Measurements from ENCODE around the gene TM9SF2. TPM values are rescaled to one million over a fixed set of nuclear protein-coding genes. Genes with fewer than 3 reads are reported as not detected.

The TM9SF2 gene
- polyA plus RNA-seq, 2 of the 4 experiments (the other 2 are of a cell fraction): 58.8 to 114 TPM

DNA sequence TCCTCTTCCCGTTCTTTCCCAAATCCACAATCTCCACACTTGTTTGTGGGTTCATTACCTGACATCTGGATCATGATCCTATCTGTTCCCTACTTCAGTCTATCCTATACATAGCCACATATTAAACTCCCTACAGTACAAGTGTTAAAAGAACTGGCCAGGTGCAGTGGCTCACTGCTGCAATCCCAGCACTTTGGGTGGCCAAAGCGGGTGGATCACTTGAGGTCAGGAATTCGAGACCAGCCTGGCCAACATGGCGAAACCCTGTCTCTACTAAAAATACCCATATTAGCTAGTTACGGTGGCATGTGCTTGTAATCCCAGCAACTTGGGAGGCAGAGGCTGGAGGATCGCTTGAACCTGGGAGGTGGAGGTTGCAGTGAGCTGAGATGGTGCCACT, 88.3 kb downstream of the TM9SF2 start (continued):
- no peak for TF ChIP-seq RCOR1 (IDR thresholded peaks at IDR 0.05; ENCODE audit: low read depth, low read length)
- no peak for TF ChIP-seq FOSL2 (IDR thresholded peaks at IDR 0.05)
- no peak for TF ChIP-seq FOSL2 (CRISPR knock-in tag; IDR thresholded peaks at IDR 0.05)
- no peak for TF ChIP-seq SREBF2 (IDR thresholded peaks at IDR 0.05)

DNA sequence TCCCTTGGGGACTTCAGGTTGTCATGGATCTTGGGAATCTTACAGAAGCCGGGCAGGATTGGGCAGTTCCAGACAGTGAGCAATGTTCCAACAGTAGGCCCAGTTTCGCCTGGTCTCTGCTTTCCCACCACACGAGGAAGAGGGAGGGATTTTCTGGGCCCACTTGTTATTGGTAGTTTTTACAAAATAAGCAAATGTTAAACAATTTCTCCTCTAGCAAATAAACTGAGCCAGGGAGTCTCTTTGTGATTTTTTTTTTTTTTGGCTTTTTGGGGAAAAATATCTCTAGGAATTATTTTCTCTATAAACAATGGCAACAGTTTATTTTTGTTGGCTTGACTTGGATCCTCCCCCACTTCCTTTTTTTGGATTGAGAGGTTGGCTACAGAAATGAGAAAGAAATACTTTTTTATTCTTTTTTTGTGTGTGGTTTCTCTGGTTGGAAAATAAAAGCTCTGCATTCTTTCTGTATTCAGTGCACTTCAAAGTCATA, 89.3 kb downstream of the TM9SF2 start:
- Histone ChIP-seq H3K9me3 (no peaks in the 10 kb centered on the region), H3K27ac (no peak overlapping the region), H3K4me3 (no peak overlapping the region), H3K4me1 (no peaks in the 10 kb centered on the region), H3K4me2 (no peak overlapping the region)
- FAIRE-seq: no peak
- TF ChIP-seq POLR2AphosphoS2 (conservative IDR thresholded peaks at IDR 0.05; ENCODE audit: low read length) (no peak), RARB (CRISPR knock-in tag; IDR thresholded peaks at IDR 0.05) (no peak)
- ATAC-seq: no peak
- CTCF ChIA-PET: no interaction called here
- POLR2A ChIA-PET: no interaction called here
- WGBS (ENCODE audit: missing lambda C conversion rate): 67% methylated on average over 3 of the region's 3 CpGs
- no peak for DNase-seq (ENCODE audit: low read depth in 1 of 2, low spot score in 1 of 2)

- H3K4me2 ChIP-seq: no peak overlapping the region
- 62% methylated on average over 5 of the region's 5 CpGs for WGBS (ENCODE audit: missing lambda C conversion rate)
- no peaks in the 10 kb centered on the region for H3K9me3 ChIP-seq
- ATAC-seq (no peak), DNase-seq (ENCODE audit: low read depth in 1 of 2, low spot score in 1 of 2) (no peak), FAIRE-seq (no peak)
- CTCF ChIA-PET: no interaction called here
- no peak overlapping the region for H3K4me3 ChIP-seq
- TF ChIP-seq HOXB5 (CRISPR knock-in tag; IDR thresholded peaks at IDR 0.05): no peak
- TF ChIP-seq EHF (CRISPR knock-in tag; IDR thresholded peaks at IDR 0.05): no peak
- no peak for TF ChIP-seq EHMT2 (IDR thresholded peaks at IDR 0.05; ENCODE audit: low read depth)
- no peak for TF ChIP-seq FOSB (CRISPR knock-in tag; IDR thresholded peaks at IDR 0.05)
- no peak for TF ChIP-seq NPAS2 (CRISPR knock-in tag; IDR thresholded peaks at IDR 0.05; ENCODE audit: borderline replicate concordance)
- no peak for TF ChIP-seq FOSL2 (IDR thresholded peaks at IDR 0.05)
- no peak for TF ChIP-seq FOSL2 (CRISPR knock-in tag; IDR thresholded peaks at IDR 0.05)
- no peak for TF ChIP-seq ZFP36 (IDR thresholded peaks at IDR 0.05; ENCODE audit: borderline replicate concordance, partially characterized antibody)
- no peak for TF ChIP-seq SMC3 (IDR thresholded peaks at IDR 0.05)
- no peak for TF ChIP-seq RFX5 (IDR thresholded peaks at IDR 0.05)
- no peak for TF ChIP-seq HMGXB4 (CRISPR knock-in tag; IDR thresholded peaks at IDR 0.05; ENCODE audit: borderline replicate concordance)
- TF ChIP-seq POLR2A (IDR thresholded peaks at IDR 0.05; ENCODE audit: low read length): no peak
- no peak for TF ChIP-seq TFCP2L1 (CRISPR knock-in tag; IDR thresholded peaks at IDR 0.05)
- no peak for TF ChIP-seq RARB (CRISPR knock-in tag; IDR thresholded peaks at IDR 0.05)
- no peak for TF ChIP-seq MAX (IDR thresholded peaks at IDR 0.05)
- TF ChIP-seq, protein P1, sequence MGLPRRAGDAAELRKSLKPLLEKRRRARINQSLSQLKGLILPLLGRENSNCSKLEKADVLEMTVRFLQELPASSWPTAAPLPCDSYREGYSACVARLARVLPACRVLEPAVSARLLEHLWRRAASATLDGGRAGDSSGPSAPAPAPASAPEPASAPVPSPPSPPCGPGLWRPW (IDR thresholded peaks at IDR 0.05): no peak
- TF ChIP-seq, protein P2, sequence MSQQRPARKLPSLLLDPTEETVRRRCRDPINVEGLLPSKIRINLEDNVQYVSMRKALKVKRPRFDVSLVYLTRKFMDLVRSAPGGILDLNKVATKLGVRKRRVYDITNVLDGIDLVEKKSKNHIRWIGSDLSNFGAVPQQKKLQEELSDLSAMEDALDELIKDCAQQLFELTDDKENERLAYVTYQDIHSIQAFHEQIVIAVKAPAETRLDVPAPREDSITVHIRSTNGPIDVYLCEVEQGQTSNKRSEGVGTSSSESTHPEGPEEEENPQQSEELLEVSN (IDR thresholded peaks at IDR 0.05; ENCODE audit: borderline replicate concordance, low read depth): no peak
- no peak for TF ChIP-seq FOXS1 (CRISPR knock-in tag; IDR thresholded peaks at IDR 0.05)
- no peak for TF ChIP-seq JUN (IDR thresholded peaks at IDR 0.05)
- TF ChIP-seq RNF2 (IDR thresholded peaks at IDR 0.05; ENCODE audit: borderline replicate concordance, low read depth): no peak
- POLR2A ChIA-PET: no interaction called here
- no peaks in the 10 kb centered on the region for H3K4me1 ChIP-seq
- H3K27ac ChIP-seq: no peak overlapping the region
Measured at GRCh38 chr13:99596180-99596579, 94.9 kb downstream of the TM9SF2 start.
